GM12874 (cell line): ENCODE data around the gene TSEN15.

Experiments
- CTCF ChIP-seq: IDR thresholded peaks from 2 replicates; pipeline ENCODE4 v1.5.1; 2011; ENCODE audit warnings: low read depth, mild to moderate bottlenecking, control low read depth, low read length, moderate library complexity; ENCODE audit not compliant: insufficient read depth

TSEN15 gene

GRCh38 chr1:184116287-184116686 lies 64.8 kb downstream of the TSEN15 start:
- TF ChIP-seq CTCF: no peak

DNA sequence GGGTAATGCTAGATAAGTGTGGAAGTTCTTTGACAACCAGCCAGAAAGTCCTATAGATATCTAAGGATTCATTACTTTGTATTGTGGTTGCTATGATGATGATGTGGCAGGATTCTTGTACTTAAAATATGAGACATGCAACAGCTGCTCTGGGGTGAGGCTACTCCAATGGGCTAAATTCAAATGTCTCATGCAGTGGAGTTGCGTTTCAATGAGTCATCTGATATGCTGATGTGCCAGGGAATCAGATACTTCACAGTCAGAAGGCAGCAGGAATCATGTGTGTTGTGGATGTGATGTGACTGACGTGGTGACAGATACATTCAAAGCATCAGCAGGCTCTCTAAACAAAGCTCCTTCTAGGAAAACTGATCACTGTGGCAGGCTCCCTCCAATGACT lies 66.5 kb downstream of the TSEN15 start:
- no peak for TF ChIP-seq CTCF
